KG1 (cell line): ENCODE measurements around the gene RASL10B.
"Not testable (repeated sequence)": the region's sequence is repeated elsewhere in the genome, so short reads cannot be mapped to it uniquely, and the experiment has no call there.

Experiments
- DNase-seq: peaks from one replicate; lab custom pipeline; 2025; lab: John Stamatoyannopoulos, UW

Gene RASL10B

GRCh38 chr17:35731239-35731916, at the start of gene RASL10B:
RASL10B (plus strand) TSS chr17:35731639; CDS start chr17:35735185, 3,546 bp downstream.
- DNase-seq, result no peak

DNA sequence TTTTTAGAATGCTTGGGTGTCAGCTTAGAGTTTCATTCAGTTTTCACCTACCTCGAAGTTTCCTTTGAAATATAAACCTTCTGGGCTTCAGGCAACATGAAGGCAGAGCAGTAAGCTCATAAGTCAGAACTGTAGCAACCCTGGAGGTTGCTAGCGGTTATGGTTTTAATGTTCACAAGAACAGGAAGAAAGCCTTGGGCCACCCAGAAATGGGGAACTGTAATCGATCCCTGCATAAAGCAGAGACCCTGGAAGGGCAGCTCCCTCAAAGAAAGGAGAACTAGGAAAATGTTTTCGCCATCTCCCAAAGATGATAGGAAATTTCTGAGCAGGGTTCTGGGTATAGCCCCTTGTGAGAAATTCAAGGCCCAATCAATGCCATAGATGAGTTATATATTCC, 47.8 kb upstream of the RASL10B start:
- no peak for DNase-seq

- no peak for DNase-seq
These were observed 47.2 kb upstream of the RASL10B start for GRCh38 chr17:35684055-35684802.

GRCh38 chr17:35692512-35693210, 38.8 kb upstream of the RASL10B start:
- DNase-seq, result no peak

DNA sequence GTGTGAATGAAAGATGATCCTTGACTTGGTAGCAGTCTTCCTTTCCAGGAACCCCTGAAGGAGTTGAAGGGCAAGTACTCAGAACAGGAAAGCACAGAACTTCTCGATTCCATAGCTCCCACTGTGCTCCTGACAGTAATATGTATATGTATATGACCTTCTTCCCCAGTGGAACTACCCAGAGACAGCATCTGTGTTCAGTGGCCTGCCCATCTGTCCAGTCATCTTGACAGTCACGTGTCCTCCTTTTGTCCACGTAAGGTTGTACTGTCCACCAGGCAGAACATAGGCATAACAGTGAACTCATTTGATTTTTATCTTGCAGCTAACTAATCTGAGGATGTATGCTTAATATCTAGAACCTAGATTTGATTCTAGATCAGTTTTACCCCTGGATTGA, 37.8 kb upstream of the RASL10B start:
- DNase-seq, result no peak

GRCh38 chr17:35694906-35695305, 36.5 kb upstream of the RASL10B start:
- no peak for DNase-seq

DNA sequence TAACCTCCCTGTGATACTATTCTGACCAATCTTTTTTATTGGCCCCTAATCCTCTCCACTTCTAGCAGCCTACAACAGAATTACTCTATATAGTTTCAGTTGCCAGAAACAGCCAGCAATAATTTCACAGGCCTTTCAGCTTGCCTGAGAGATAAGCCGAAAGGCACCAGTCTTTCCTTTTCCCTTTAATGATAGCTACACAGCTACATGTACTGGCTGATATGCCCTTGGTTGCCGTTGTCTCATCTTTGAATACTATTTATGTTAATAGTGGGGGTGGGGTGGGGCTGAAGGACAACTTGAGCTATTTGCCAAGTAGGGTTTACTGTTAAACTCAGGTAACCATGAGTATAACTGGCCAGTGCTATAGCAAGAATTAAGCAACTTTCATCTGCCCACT, 35.8 kb upstream of the RASL10B start:
- no peak for DNase-seq

- no peak for DNase-seq
These were observed 32.6 kb upstream of the RASL10B start for GRCh38 chr17:35698800-35699199.

DNA sequence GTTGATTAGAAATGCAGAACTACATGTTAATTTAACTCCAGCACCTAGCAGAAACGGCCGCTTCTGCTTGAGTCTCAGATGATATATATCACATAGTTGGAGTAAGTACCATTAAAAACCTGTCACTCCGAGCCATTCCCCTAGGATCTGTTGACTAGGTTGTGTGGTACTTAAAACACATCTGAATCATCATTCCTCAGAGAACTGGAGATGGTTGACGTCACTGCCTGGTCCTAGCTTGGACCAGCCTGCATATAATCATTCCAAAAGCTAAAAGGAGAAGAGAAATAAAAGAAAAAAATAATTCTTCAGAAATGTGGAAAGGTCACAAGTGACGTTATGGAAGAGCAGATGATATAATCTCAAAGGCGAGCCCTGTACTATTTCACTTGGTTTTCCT, 31.3 kb upstream of the RASL10B start:
- DNase-seq, result no peak

GRCh38 chr17:35701491-35701890, 29.9 kb upstream of the RASL10B start:
- no peak for DNase-seq

DNA sequence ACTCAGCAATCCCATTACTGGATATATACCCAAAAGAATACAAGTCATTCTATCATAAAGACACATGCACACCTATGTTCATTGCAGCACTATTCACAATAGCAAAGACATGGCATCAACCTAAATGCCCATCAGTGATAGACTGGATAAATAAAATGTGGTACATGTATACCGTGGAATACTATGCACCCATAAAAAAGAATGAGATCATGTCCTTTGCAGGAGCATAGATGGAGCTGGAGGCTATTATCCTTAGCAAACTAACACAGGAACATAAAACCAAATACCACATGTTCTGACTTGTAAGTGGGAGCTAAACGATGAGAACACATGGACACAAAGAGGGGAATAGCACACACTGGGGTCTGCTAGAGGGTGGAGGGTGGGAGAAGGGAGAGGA, 28.1 kb upstream of the RASL10B start:
- not testable (repeated sequence) for DNase-seq

GRCh38 chr17:35705230-35705629, 26.2 kb upstream of the RASL10B start:
- DNase-seq, result no peak

GRCh38 chr17:35705705-35706104, 25.7 kb upstream of the RASL10B start:
- DNase-seq, result no peak

GRCh38 chr17:35708149-35708548, 23.3 kb upstream of the RASL10B start:
- no peak for DNase-seq

DNA sequence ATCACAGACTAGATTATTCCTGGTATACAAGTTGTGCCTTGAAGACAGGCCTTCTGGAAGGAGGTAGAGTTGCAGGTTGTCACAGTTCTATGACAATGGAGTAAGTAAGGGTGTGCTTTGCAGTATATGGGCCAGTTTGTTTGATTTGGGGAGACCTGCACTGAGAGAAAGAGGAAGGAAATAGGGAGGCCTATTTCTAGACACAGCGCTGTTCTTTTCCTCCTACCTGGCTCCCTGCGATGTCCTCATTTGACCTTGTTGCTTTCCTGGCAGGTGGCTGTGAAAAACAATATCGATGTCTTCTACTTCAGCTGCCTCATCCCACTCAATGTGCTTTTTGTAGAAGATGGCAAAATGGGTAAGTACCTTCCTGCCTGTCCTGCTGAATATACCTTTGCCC, 22.5 kb upstream of the RASL10B start:
- DNase-seq, result no peak

- DNase-seq, result no peak
These were observed 21.6 kb upstream of the RASL10B start for GRCh38 chr17:35709874-35710273.

GRCh38 chr17:35710950-35711349, 20.5 kb upstream of the RASL10B start:
- DNase-seq, result no peak

DNA sequence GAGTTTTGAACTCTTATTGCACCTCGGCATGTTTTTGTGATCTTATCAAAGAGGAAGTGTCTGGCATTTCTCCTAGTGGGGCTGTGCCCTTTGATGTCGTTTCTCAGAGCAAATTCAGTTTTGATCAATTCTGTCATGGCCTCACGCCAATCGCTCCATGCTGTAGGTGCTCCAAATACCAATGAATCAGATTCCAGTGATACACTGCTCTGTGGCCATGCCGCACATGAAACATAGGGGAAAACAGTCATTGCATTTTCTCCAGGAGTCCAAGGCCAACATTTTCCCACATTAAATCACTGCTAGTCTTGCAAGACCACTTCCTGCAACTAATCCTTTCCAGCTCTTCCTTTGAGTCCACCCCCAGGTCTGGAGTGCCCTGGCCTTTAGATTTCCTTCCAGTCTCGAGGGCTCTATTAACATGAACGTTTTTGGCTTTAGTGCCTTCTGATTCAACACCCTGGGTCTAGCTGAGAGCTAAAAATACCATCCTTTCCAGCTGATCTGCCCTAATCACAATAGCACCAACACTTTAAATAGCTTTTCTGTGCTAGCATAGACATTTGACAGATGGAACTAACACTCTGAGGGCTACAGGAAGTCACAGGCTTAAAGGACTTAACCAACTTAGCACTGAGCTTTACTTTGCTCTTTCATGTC, 18.2 kb upstream of the RASL10B start:
- no peak for DNase-seq

GRCh38 chr17:35714988-35715387, 16.5 kb upstream of the RASL10B start:
- DNase-seq, result no peak

- no peak for DNase-seq
These were observed 16.0 kb upstream of the RASL10B start for GRCh38 chr17:35715416-35715815.

DNA sequence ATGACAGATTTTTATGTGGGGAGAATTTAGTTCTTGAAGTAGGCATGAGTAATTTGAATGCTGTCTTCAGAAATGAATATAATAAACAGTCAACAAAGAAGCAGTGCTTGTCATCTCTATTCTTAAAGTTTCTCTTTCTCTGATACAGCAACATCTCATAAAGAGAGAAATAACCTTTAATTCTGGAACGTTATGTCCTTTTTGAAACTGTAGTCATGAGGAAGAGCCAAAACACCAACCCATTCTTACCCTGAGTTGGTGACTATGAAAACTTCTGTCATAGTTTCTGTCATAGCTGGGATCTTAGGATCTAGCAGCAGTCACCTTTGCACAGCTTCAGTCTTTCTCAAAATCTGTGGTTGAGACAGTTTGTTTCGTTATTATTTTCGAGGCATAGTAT, 15.3 kb upstream of the RASL10B start:
- no peak for DNase-seq

- DNase-seq, result no peak
These were observed 14.5 kb upstream of the RASL10B start for GRCh38 chr17:35716897-35717465.
